ENCODE data around the gene CSRP1. TPM values are rescaled to one million over a fixed set of nuclear protein-coding genes. Genes with fewer than 3 reads are reported as not detected.
"Not testable (repeated sequence)": the region's sequence is repeated elsewhere in the genome, so short reads cannot be mapped to it uniquely, and the experiment has no call there.

The CSRP1 gene
- total RNA-seq, 1 donor from 2014 or later = 729 TPM

DNA sequence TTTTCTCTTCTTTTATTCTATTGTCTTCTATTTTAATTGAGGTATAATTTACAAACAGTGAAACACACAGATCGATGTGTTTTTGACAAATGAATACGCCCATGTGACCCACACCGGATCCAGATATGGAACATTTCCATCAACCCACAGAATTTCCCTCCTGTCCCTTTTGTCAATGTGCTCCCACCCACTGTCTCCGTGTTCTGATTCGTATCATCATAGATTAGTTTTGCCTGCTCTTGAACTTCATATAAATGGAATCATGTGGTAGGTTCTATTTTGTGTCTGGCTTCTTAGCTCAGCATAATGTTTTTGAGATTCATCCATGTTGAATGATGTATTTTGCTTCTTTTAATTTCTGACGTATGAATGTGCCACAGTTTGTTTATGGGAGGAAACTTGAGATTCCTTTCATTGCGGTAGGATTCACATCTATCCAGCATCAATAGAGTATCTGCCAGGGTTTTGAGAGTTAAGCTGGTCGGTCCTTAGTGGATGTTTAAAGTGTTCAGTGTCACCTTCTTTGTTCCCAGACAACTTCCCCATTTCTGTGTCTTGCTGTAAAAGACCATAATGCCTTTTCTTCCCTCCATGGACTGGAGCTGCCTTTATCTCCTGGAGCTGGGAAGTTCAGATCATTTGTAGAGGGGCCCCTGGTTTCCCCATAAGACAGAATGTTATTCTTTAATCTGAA is 46.7 kb upstream of the CSRP1 start:
- peak overlapping the region; percentile 6 for H3K27ac ChIP-seq
- no peaks in the 10 kb centered on the region for H3K27me3 ChIP-seq
- H3K4me1 ChIP-seq = peaks cover 30% of the 10 kb centered on the region
- H3K9me3 ChIP-seq = no peaks in the 10 kb centered on the region
- intact Hi-C loops (cut with DNase I) = no loop called here
- TF ChIP-seq, protein P1, sequence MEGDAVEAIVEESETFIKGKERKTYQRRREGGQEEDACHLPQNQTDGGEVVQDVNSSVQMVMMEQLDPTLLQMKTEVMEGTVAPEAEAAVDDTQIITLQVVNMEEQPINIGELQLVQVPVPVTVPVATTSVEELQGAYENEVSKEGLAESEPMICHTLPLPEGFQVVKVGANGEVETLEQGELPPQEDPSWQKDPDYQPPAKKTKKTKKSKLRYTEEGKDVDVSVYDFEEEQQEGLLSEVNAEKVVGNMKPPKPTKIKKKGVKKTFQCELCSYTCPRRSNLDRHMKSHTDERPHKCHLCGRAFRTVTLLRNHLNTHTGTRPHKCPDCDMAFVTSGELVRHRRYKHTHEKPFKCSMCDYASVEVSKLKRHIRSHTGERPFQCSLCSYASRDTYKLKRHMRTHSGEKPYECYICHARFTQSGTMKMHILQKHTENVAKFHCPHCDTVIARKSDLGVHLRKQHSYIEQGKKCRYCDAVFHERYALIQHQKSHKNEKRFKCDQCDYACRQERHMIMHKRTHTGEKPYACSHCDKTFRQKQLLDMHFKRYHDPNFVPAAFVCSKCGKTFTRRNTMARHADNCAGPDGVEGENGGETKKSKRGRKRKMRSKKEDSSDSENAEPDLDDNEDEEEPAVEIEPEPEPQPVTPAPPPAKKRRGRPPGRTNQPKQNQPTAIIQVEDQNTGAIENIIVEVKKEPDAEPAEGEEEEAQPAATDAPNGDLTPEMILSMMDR (IDR thresholded peaks at IDR 0.05) = no peak
- TF ChIP-seq POLR2A (IDR thresholded peaks at IDR 0.05) (no peak), POLR2AphosphoS5 (IDR thresholded peaks at IDR 0.05; ENCODE audit: insufficient read depth in 1 of 2, low read depth in 1 of 2) (no peak)
- H3K4me3 ChIP-seq = no peak overlapping the region
- no peaks in the 10 kb centered on the region for H3K36me3 ChIP-seq
- DNase-seq (ENCODE audit: extremely low spot score in 2 of 2) = no peak

DNA sequence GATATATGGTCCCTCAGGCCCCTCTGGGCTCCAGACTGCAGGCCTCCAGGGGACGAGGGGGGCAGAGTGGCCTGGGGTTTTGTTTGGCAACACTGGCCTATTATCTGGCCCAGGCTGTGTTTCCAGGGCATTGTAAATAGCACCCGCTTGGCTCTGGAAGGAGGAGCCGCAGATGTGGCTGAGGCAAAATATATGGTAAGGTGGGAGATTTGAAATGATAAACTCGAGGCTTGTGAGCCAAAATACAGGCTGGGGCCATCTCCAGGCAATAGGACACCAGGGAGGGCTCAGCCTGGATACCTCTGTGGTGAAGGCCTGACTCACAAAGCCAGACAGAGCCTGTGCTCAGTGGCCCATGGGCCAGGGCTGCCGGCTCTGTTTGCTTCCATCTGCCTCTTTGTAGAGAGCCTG is 46.0 kb upstream of the CSRP1 start:
- Histone ChIP-seq H3K36me3 (no peaks in the 10 kb centered on the region), H3K27me3 (no peaks in the 10 kb centered on the region), H3K27ac (peak overlapping the region; percentile 6), H3K4me3 (no peak overlapping the region), H3K4me1 (peaks cover 30% of the 10 kb centered on the region), H3K9me3 (no peaks in the 10 kb centered on the region)
- TF ChIP-seq POLR2A (IDR thresholded peaks at IDR 0.05) (no peak), POLR2AphosphoS5 (IDR thresholded peaks at IDR 0.05; ENCODE audit: insufficient read depth in 1 of 2, low read depth in 1 of 2) (no peak)
- TF ChIP-seq, protein P1 (IDR thresholded peaks at IDR 0.05) = no peak
- DNase-seq (ENCODE audit: extremely low spot score in 2 of 2) = no peak
- intact Hi-C loops (cut with DNase I) = no loop called here

DNA sequence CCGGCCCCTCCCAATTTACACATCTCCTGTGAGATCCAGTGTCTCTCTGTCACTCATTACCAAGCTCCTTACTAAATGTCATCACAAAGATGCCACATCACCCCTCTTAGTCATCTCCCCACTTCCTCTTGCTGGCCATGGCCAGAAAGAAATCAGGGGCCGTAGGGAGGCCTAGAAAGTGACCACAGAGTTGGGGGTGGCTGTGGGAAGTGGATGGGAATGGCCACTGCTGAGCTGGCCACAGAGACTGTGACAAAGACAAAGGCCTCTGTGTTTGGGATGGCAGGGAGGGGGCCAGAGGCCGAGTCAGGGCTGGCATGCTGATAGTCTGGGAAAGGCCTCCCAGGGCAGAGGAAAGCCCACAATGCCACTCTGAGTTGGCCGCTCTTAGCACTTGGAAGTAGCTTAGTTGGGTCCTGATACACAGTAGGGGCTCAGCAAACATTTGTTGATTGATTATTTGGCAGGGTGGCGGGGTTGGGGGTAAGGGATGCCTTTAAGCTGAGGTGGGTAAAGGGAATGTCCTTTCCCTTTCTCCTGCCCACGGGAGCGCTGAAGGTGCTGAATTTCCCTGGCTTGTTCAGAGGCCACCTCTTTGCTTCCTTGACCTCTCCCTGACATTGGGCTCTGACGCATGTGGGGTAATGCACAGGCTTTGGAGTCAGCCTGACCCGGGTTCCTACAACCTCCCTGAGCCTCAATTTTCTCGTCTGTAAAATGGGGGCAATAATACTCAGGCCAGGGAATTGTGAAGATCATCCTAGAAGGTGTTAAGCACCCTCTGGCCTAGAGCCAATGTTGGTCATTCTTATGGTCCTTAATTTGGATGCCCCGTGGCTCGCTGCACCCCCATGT is 45.2 kb upstream of the CSRP1 start:
- no peak overlapping the region for H3K27ac ChIP-seq
- TF ChIP-seq POLR2AphosphoS5 (IDR thresholded peaks at IDR 0.05; ENCODE audit: insufficient read depth in 1 of 2, low read depth in 1 of 2) = no peak
- TF ChIP-seq, protein P1 (IDR thresholded peaks at IDR 0.05) = no peak
- no peak for TF ChIP-seq POLR2A (IDR thresholded peaks at IDR 0.05)
- H3K36me3 ChIP-seq = no peaks in the 10 kb centered on the region
- peaks cover 23% of the 10 kb centered on the region for H3K4me1 ChIP-seq
- H3K9me3 ChIP-seq = no peaks in the 10 kb centered on the region
- no peaks in the 10 kb centered on the region for H3K27me3 ChIP-seq
- no peak for DNase-seq (ENCODE audit: extremely low spot score in 2 of 2)
- intact Hi-C loops (cut with DNase I) = no loop called here
- no peak overlapping the region for H3K4me3 ChIP-seq

DNA sequence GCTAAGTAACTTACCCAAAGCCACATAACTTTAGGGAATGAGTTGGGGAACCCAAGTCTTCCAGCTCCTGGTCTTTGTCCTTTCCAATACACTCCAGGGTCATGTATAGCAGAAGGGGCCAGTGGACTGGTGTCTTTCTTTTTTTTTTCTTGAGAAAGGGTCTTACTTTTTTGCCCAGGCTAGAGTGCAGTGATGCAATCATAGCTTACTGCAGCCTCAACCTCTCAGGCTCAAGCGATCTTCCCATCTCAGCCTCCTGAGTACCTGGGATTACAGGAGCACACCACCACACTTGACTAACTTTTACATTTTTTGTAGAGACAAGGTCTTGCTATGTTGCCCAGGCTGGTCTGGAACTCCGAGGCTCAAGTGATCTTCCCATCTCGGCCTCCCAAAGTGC is 44.2 kb upstream of the CSRP1 start:
- H3K4me3 ChIP-seq = no peak overlapping the region
- intact Hi-C loops (cut with DNase I) = no loop called here
- no peaks in the 10 kb centered on the region for H3K36me3 ChIP-seq
- peaks cover 19% of the 10 kb centered on the region for H3K4me1 ChIP-seq
- no peak for DNase-seq (ENCODE audit: extremely low spot score in 2 of 2)
- no peak overlapping the region for H3K27ac ChIP-seq
- TF ChIP-seq POLR2A (IDR thresholded peaks at IDR 0.05) = no peak
- TF ChIP-seq POLR2AphosphoS5 (IDR thresholded peaks at IDR 0.05; ENCODE audit: insufficient read depth in 1 of 2, low read depth in 1 of 2) = no peak
- TF ChIP-seq, protein P1 (IDR thresholded peaks at IDR 0.05) = no peak
- H3K27me3 ChIP-seq = no peaks in the 10 kb centered on the region
- no peaks in the 10 kb centered on the region for H3K9me3 ChIP-seq

DNA sequence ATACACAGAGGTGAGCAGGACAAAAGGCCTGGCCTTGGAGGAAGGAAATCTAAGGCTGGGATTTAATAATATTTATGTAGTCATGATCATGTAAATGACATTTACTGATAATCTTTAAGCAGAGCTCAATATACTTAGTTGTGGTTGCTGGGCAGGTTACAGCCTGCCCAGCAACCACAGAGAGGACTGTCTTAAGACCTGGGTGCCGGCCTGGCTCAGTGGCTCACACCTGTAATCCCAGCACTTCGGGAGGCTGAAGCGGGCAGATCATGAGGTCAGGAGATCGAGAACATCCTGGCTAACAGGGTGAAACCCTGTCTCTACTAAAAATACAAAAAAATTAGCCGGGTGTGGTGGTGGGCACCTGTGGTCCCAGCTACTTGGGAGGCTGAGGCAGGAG is 42.6 kb upstream of the CSRP1 start:
- H3K4me3 ChIP-seq; H3K9me3 ChIP-seq; intact Hi-C loops (cut with DNase I); DNase-seq (ENCODE audit: extremely low spot score in 2 of 2); H3K27ac ChIP-seq; H3K27me3 ChIP-seq; H3K36me3 ChIP-seq: not testable (repeated sequence)
- peaks cover 23% of the 10 kb centered on the region for H3K4me1 ChIP-seq
